ENCODE data around the gene RBM15B.
A peak's percentile ranks its signal among the peaks of the same experiment; 100 is the strongest.

DNA sequence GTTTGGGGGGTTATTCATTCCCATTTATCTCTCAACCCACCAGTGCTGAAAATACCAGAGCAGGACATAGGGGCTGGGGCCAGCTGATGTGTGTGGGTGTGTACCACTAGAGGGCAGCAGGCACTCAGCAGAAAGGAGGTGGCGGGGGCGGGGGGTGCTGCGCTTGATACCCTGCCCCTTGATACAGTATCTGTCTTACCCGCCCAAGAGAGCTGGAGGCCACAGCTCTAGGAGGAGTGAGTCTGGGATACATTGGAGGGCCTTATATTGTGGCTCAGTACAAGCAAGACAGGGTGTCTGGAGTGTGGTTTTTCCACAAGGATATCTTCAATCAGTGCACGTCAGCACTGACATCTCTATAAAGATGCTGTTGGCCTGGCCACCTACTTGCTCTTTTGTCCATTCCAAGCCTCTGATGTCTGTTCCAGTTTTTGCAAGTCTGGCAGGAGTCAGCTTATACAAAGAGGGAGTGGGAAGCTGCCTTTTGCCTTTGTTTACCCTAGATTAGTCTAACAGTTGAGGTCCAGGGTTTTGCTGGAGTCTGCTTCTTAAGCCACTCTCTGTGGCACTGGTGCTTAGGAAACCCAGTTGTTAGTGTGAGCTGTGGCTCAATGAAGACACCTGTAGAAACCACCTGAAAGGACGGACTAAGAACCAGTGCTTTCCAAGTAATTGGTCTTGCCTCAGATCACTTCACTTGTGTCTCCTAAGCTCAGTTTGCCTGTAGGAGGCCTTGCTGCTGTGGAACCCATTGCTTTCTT is 1.5 kb upstream of the RBM15B start:
- no peak for TF ChIP-seq POLR2AphosphoS5 (IDR thresholded peaks at IDR 0.05)
- TF ChIP-seq, protein P1, sequence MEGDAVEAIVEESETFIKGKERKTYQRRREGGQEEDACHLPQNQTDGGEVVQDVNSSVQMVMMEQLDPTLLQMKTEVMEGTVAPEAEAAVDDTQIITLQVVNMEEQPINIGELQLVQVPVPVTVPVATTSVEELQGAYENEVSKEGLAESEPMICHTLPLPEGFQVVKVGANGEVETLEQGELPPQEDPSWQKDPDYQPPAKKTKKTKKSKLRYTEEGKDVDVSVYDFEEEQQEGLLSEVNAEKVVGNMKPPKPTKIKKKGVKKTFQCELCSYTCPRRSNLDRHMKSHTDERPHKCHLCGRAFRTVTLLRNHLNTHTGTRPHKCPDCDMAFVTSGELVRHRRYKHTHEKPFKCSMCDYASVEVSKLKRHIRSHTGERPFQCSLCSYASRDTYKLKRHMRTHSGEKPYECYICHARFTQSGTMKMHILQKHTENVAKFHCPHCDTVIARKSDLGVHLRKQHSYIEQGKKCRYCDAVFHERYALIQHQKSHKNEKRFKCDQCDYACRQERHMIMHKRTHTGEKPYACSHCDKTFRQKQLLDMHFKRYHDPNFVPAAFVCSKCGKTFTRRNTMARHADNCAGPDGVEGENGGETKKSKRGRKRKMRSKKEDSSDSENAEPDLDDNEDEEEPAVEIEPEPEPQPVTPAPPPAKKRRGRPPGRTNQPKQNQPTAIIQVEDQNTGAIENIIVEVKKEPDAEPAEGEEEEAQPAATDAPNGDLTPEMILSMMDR (IDR thresholded peaks at IDR 0.05; ENCODE audit: poor library complexity, severe bottlenecking), result peak; percentile 70
